AG09319 (cell line): ENCODE data around the gene GDPD5.

Experiments used
- DNase-seq: peaks from one replicate; pipeline ENCODE4 v3.0.0-alpha.2; 2010; ENCODE audit warnings: low read depth; ENCODE audit errors: extremely low read depth
- CTCF ChIP-seq: IDR thresholded peaks from 2 replicates; pipeline ENCODE4 v1.5.1; 2011; ENCODE audit warnings: low read depth, mild to moderate bottlenecking, inconsistent platforms, low read length, moderate library complexity

GDPD5 gene

GRCh38 chr11:75509020-75509720 is 16.6 kb downstream of the GDPD5 start:
- DNase-seq = no peak
- TF ChIP-seq CTCF = no peak

GRCh38 chr11:75508051-75508561 is 17.6 kb downstream of the GDPD5 start:
- DNase-seq = no peak
- no peak for TF ChIP-seq CTCF

- DNase-seq = no peak
- no peak for TF ChIP-seq CTCF
Measured at GRCh38 chr11:75507571-75507970, 18.2 kb downstream of the GDPD5 start.

GRCh38 chr11:75506827-75507226 is 18.9 kb downstream of the GDPD5 start:
- TF ChIP-seq CTCF = no peak
- no peak for DNase-seq

- TF ChIP-seq CTCF = no peak
- no peak for DNase-seq
Measured at GRCh38 chr11:75505916-75506692, 19.6 kb downstream of the GDPD5 start.

- no peak for DNase-seq
- TF ChIP-seq CTCF = no peak
Measured at GRCh38 chr11:75504501-75504900, 21.2 kb downstream of the GDPD5 start.

- DNase-seq = no peak
- TF ChIP-seq CTCF = no peak
Measured at GRCh38 chr11:75503531-75504099, 22.1 kb downstream of the GDPD5 start.
